ENCODE data around the gene MLXIP. TPM values are rescaled to one million over a fixed set of nuclear protein-coding genes. Genes with fewer than 3 reads are reported as not detected.

Gene MLXIP
- total and polyA plus RNA-seq, 9 of the 15 experiments (the other 6 are each of a cell fraction or from before 2014, with no cell fraction given) = 2.2 to 66.3 (median 18.1) TPM

DNA sequence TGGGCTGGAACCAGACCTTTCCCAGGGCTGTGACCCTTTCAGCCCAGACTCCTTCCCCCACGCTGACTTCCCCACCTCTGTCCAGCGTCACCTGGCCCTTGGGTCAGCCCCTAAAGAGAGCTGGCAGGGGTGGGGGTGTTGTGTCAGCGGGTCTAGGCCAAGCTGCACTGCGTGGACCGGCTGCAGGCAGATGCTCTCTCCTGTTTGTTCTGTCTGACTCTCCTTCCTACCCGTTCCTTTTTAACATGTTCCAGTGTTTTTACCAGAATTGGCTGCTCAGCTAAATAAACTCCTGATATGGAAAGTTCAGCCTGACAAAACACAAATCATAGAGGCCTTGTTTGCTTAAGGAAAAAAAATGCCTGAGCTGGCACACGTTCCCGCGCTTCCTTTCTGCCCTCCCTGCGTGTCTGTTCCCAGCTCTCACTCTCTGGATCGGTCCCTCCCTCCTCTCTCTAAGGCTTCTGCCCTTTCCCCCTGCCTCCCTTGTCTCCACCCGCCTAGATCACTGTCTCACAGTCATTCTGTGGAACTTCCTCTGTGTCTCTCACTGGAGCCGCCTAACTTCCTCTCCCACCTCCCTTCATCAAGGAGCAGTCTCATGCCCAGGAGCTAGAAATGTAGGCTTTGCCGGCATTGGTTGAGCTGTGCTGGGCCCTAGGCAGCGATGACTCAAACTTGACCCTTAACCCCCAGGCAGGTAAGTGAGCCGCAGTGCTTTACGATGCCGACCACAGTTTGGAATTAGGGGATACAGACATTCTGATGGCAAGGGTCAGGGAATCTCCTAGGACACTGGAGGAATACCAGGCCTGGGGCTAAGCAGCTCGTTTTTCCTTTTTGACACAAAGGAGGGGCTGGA lies 15.5 kb upstream of the MLXIP start (continued):
- peak; percentile 39; the same call in 1 of the 2 replicates for TF ChIP-seq ZNF316 (IDR thresholded peaks at IDR 0.05)
- TF ChIP-seq, protein P1, sequence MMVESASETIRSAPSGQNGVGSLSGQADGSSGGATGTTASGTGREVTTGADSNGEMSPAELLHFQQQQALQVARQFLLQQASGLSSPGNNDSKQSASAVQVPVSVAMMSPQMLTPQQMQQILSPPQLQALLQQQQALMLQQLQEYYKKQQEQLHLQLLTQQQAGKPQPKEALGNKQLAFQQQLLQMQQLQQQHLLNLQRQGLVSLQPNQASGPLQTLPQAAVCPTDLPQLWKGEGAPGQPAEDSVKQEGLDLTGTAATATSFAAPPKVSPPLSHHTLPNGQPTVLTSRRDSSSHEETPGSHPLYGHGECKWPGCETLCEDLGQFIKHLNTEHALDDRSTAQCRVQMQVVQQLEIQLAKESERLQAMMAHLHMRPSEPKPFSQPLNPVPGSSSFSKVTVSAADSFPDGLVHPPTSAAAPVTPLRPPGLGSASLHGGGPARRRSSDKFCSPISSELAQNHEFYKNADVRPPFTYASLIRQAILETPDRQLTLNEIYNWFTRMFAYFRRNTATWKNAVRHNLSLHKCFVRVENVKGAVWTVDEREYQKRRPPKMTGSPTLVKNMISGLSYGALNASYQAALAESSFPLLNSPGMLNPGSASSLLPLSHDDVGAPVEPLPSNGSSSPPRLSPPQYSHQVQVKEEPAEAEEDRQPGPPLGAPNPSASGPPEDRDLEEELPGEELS (CRISPR knock-in tag; IDR thresholded peaks at IDR 0.05; ENCODE audit: borderline replicate concordance) = peak; percentile 18; the same call in 1 of the 2 replicates
- TF ChIP-seq HDAC2 (IDR thresholded peaks at IDR 0.05) = peak; percentile 35
- TF ChIP-seq CXXC5 (CRISPR knock-in tag; IDR thresholded peaks at IDR 0.05) = peak; percentile 9; the same call in 1 of the 2 replicates
- TF ChIP-seq FOXJ2 (tag; IDR thresholded peaks at IDR 0.05) = no peak
- TF ChIP-seq ZNF232 (CRISPR knock-in tag; IDR thresholded peaks at IDR 0.05) = peak; percentile 56; the same call in 1 of the 2 replicates
- 0 out of 2 replicates have a peak, but pooled peaks have one; percentile 16 for TF ChIP-seq POLR2AphosphoS5 (IDR thresholded peaks at IDR 0.05; ENCODE audit: control insufficient read depth, insufficient read depth, low read depth, low read length)
- TF ChIP-seq ARID1B (IDR thresholded peaks at IDR 0.05) = peak; percentile 34; the same call in 1 of the 2 replicates
- TF ChIP-seq, protein P2, sequence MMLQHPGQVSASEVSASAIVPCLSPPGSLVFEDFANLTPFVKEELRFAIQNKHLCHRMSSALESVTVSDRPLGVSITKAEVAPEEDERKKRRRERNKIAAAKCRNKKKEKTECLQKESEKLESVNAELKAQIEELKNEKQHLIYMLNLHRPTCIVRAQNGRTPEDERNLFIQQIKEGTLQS (IDR thresholded peaks at IDR 0.05) = peak; percentile 81
- TF ChIP-seq, protein P2 (CRISPR knock-in tag; conservative IDR thresholded peaks at IDR 0.05) = 0 out of 2 replicates have a peak, but pooled peaks have one; percentile 21
- peak in 1 of 2 experiments; percentile 13; a peak in 1 of 4 replicates for TF ChIP-seq RCOR1 (IDR thresholded peaks at IDR 0.05; ENCODE audit: borderline replicate concordance in 1 of 2, low read depth in 2 of 2, low read length in 2 of 2)
- TF ChIP-seq ZNF143 (CRISPR knock-in tag; IDR thresholded peaks at IDR 0.05) = 0 out of 2 replicates have a peak, but pooled peaks have one; percentile 31
- TF ChIP-seq PHF8 (IDR thresholded peaks at IDR 0.05; ENCODE audit: borderline replicate concordance, low read length) = peak; percentile 31; the same call in 1 of the 2 replicates
- TF ChIP-seq, protein P3, sequence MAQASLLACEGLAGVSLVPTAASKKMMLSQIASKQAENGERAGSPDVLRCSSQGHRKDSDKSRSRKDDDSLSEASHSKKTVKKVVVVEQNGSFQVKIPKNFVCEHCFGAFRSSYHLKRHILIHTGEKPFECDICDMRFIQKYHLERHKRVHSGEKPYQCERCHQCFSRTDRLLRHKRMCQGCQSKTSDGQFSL (CRISPR knock-in tag; IDR thresholded peaks at IDR 0.05) = peak; percentile 64; the same call in 1 of the 2 replicates
- TF ChIP-seq, protein P3 (tag; IDR thresholded peaks at IDR 0.05) = 0 out of 4 replicates have a peak, but pooled peaks of 1 of the 2 experiments have one; percentile 20
- TF ChIP-seq NBN (IDR thresholded peaks at IDR 0.05; ENCODE audit: low read depth) = peak; percentile 53; the same call in 1 of the 2 replicates
- peak; percentile 7; the same call in 1 of the 2 replicates for TF ChIP-seq NFRKB (IDR thresholded peaks at IDR 0.05; ENCODE audit: low read depth)
- TF ChIP-seq DPF2 (IDR thresholded peaks at IDR 0.05) = peak; percentile 57
- TF ChIP-seq MYBL2 (IDR thresholded peaks at IDR 0.05; ENCODE audit: low read depth) = no peak
- TF ChIP-seq MYBL2 (CRISPR knock-in tag; IDR thresholded peaks at IDR 0.05; ENCODE audit: borderline replicate concordance) = no peak
- no peak for TF ChIP-seq ZNF695 (CRISPR knock-in tag; IDR thresholded peaks at IDR 0.05)
- TF ChIP-seq, protein P4, sequence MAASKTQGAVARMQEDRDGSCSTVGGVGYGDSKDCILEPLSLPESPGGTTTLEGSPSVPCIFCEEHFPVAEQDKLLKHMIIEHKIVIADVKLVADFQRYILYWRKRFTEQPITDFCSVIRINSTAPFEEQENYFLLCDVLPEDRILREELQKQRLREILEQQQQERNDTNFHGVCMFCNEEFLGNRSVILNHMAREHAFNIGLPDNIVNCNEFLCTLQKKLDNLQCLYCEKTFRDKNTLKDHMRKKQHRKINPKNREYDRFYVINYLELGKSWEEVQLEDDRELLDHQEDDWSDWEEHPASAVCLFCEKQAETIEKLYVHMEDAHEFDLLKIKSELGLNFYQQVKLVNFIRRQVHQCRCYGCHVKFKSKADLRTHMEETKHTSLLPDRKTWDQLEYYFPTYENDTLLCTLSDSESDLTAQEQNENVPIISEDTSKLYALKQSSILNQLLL (CRISPR knock-in tag; IDR thresholded peaks at IDR 0.05; ENCODE audit: borderline replicate concordance) = no peak
- TF ChIP-seq ZEB2 (IDR thresholded peaks at IDR 0.05) = peak; percentile 43; the same call in 1 of the 2 replicates

Data from K562 (cell line).